Left colon (tissue), 2 donors: Measurements from ENCODE around the gene PPAT. TPM values are rescaled to one million over a fixed set of nuclear protein-coding genes. Genes with fewer than 3 reads are reported as not detected.
"Not testable (repeated sequence)": the region's sequence is repeated elsewhere in the genome, so short reads cannot be mapped to it uniquely, and the experiment has no call there.

Source experiments
- ATAC-seq: fragments of 200-7000 bp; cut with Tn5 transposase; one replicate; pipeline ENCODE4 v1.9.1; 2020; ENCODE audit warnings: mild to moderate bottlenecking, moderate library complexity
- DNase-seq, 2 donors: peaks; one replicate each; pipeline ENCODE4 v3.0.0-alpha.2; 2020
- intact Hi-C, 2 donors: fragments of 100-400 bp; cut with DNase I in 1 of 2; cut with micrococcal nuclease in 1 of 2; formaldehyde crosslinking; loops; one replicate each; pipeline versions ENCODE4 v1.11.2 to v1.14.0; 2022; cut with DNase I, micrococcal nuclease
- total RNA-seq, 2 donors: library from RNA; stranded (reverse); fragmentation: NEBNext Ultra II Directional; extraction: Animal tissue kit (Norgen Biotek cat#: 25700); gene quantifications; one replicate each; pipeline ENCODE4 v1.2.1, GENCODE V29; 2021
- donor health status: DM: no; HTN: no; CAD: no.
- donor health status: DM: yes; HTN: yes; CAD: no.

The PPAT gene
- total RNA-seq, 2 donors from 2014 or later: 5.9 to 6.6 TPM

- intact Hi-C loops: no loop called here
Observed at GRCh38 chr4:56400560-56400959, 34.9 kb downstream of the PPAT start.

GRCh38 chr4:56391270-56391669 lies 44.1 kb downstream of the PPAT start:
- DNase-seq (no peak), ATAC-seq (no peak)
- intact Hi-C loops: no loop called here

More at GRCh38 chr4:56400560-56400959, 34.9 kb downstream of the PPAT start:
- no peak for DNase-seq
- no peak for ATAC-seq

GRCh38 chr4:56389558-56389957 lies 45.9 kb downstream of the PPAT start:
- ATAC-seq: no peak
- intact Hi-C loops: no loop called here

GRCh38 chr4:56388306-56388705 lies 47.1 kb downstream of the PPAT start:
- DNase-seq (no peak), ATAC-seq (no peak)
- intact Hi-C loops: no loop called here

More at GRCh38 chr4:56389558-56389957, 45.9 kb downstream of the PPAT start:
- no peak for DNase-seq

- DNase-seq: peak; percentile 90 to 95
- ATAC-seq: peak; percentile 95
- intact Hi-C loops: no loop called here
Observed at GRCh38 chr4:56387023-56388001, 48.1 kb downstream of the PPAT start, which contains the start of gene AASDH. Gene AASDH, minus strand, starts transcription at chr4:56387491. Its CDS starts 3,192 bp downstream, at chr4:56384299.

GRCh38 chr4:56386091-56386490 lies 49.3 kb downstream of the PPAT start:
- no peak for DNase-seq
- intact Hi-C loops: no loop called here
- ATAC-seq: no peak

GRCh38 chr4:56375458-56375857 lies 60.0 kb downstream of the PPAT start:
- intact Hi-C loops: no loop called here
- ATAC-seq: no peak
- DNase-seq: no peak

GRCh38 chr4:56374956-56375355 lies 60.5 kb downstream of the PPAT start:
- no peak for DNase-seq
- intact Hi-C loops: no loop called here
- no peak for ATAC-seq

GRCh38 chr4:56372774-56373173 lies 62.6 kb downstream of the PPAT start:
- DNase-seq: no peak
- ATAC-seq: no peak
- intact Hi-C loops: no loop called here

GRCh38 chr4:56371426-56372220 lies 63.8 kb downstream of the PPAT start:
- no peak for DNase-seq
- intact Hi-C loops: no loop called here
- ATAC-seq: no peak

GRCh38 chr4:56370377-56370776 lies 65.0 kb downstream of the PPAT start:
- no peak for ATAC-seq
- intact Hi-C loops: no loop called here
- DNase-seq: no peak

- ATAC-seq, DNase-seq, intact Hi-C loops: not testable (repeated sequence)
Observed at GRCh38 chr4:56362981-56363380, 72.4 kb downstream of the PPAT start.

GRCh38 chr4:56360071-56360470 lies 75.3 kb downstream of the PPAT start:
- DNase-seq (no peak), ATAC-seq (no peak)
- intact Hi-C loops: no loop called here

GRCh38 chr4:56356650-56357049 lies 78.8 kb downstream of the PPAT start:
- intact Hi-C loops: no loop called here
- no peak for ATAC-seq
- DNase-seq: no peak

- ATAC-seq (no peak), DNase-seq (no peak)
- intact Hi-C loops: no loop called here
Observed at GRCh38 chr4:56348576-56348975, 86.8 kb downstream of the PPAT start.

- intact Hi-C loops: no loop called here
- DNase-seq: no peak
- ATAC-seq: no peak
Observed at GRCh38 chr4:56345458-56345857, 90.0 kb downstream of the PPAT start.
